DMS153 treated with DMSO at 0.1 percent for 48 hours (cell line): ENCODE measurements around the gene MORC2.
A peak's percentile ranks its signal among the peaks of the same experiment; 100 is the strongest.

Experiments
- DNase-seq: peaks from one replicate; lab custom pipeline; 2025; ENCODE audit not compliant: unreplicated experiment; lab: John Stamatoyannopoulos, UW

Gene MORC2

DNA sequence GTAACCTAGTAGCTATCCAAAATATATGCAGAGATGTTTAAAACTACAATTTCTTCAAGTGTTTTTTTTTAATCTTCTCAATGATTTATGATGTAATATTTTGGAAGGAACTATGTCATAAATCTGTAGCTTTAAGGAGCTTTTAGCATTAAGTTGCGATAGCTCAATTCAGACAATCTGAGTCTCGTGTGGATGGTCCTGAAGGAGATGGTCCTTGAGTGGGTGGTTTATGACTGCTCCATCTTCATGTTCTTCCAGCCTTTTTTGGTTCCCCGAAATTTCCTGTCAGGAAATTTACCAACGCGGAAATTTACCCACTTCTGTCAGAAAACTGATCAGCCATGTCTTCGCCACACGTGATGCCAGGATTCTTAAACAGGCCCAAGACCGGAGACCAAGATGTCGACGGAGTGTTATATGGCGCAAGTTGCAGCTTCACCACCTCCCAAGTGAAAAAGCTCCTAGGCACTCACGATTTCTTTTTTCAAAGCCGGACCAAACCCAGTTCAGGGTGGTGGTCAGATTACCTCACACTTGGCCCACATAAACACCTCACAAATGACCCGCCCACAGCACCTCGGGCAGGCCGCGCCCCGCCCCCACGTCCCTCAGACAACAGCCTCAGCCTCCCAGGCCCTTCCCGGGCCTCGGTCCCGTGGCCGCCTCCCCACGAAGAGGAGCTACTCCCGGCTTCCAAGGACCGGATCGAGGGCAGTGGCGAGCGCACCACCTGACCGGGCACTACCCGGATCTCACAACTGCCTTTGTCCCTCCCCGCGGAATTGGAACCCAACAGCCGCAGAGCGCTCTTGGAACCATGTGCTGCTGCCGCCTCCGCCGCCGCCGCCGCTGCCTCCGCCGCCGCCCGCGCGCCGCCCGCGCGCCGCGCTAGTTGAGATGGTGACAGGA, at the start of gene MORC2:
Gene MORC2, minus strand, starts transcription at position 760 of the 909 bp plus-strand sequence. CDS start 885 bp downstream, outside the sequence.
- DNase-seq, result peak; percentile 66

DNA sequence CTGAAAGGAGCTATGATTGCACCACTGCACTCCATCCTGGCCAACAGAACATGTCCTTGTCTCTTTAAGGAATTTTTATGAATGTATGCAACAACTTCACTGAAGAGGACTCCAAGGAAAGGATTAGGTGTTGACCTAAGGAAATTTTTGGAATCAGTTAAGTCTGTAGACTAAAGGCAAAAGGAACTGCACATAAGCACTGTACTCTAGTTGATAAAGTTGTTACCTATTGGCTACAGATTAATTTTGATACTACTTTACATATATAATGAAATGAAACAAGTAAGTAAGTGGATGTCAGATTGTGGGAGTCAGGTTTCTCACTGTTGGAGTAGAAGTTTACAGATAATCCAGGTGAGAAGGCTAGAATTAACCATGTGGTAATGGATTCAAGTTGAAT, 37.0 kb upstream of the MORC2 start:
- DNase-seq, result no peak

DNA sequence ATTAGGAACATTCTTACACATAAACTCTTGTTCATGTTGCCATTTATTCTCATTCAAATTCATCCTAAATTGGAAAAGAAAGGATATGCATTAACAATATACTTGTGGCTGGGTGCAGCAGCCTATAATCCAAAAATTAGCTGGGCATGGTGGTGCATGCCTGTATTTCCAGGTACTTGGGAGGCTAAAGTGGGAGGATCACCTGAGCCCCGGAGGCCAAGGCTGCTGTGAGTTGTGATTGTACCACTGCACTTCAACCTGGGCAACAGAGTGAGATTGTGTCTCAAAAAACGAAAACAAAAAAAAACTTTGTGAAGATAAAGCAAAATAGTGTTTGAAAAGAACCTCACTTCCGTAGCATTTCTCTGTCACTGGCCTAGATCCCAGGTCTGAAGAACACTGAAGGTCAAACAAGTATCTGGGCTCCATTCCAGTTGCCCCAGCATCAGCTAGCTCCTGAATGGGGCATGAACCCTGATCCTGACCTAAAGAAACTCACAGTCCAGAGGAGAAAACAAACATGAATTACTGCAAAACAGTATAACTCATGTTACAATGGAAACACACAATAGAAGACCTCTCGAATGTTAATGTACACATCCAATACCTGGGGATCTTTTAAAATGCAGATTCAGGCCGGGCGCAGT, 32.7 kb upstream of the MORC2 start:
- no peak for DNase-seq

DNA sequence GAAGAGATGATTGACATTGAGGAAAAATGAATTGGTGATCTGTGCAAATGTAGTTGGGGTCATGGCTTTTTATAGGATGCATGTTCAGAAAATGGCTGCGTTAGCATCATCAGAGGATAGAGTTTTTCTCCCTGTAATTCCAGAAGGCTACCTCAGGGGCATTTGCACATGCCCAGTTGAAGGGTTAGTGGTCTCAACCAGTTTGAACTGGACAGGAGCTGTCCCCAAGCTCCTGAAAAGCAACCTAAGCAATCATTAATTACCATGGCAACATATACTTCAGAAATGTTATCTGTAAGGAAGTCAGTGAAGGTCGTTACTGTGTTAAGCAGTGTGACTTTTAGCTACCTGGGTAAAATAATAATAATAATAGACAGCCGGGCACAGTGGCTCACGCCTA, 29.8 kb upstream of the MORC2 start:
- no peak for DNase-seq

DNA sequence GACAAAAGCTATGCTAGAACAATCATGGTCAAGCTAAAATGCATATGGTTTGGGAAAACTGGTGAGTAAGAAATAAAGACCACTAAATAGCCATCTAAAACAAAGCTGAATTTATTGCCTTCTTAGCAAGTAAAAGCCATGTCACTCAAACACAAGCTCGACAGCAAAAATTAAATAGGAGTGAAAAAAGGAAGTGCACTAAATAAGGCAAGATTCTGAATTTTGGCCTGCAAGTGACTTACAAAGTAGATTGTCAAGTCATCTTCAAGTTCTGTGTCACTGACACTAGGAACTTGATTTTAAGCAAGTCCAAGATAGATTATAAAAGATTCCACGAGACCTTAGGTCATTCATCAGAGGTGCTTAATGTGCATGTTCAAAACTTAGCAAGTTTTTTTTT, 27.9 kb upstream of the MORC2 start:
- no peak for DNase-seq

DNA sequence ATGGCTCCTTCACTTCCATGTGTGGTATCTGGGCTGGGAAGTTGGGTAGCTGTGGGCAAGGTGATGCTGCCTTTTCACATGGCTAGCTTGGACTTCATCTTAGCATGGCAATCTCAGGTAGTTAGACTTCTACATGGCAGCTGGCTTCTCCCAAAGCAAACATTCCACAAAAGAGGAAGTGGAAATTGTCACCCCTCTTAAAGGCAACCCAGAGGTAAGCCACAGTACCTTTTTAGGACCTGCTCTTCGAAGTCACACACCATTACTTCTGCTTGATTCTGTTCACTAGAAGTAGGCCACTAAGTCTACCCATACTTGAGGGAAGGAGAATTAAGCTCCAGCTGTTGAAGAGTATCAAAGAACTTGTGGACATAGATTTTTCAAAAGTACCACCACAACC, 26.4 kb upstream of the MORC2 start:
- DNase-seq, result no peak

DNA sequence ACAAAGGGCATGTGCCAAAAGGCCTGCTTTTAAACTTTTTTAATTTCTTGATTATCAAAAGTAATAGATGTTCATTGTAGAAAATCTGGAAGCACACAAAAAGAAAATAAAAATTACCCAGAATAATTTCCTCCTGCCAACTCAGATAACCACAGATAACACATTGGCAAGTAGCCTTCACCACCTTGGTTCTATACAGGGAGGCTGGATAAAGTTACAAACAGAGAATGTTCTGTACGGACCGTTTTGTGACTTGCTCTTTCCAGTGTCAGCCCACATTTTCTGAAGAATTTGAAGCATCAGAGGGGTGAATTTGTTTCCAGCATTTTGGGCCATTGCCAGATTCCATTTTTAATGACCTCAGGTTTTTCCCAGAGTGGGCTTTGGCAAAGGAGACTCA, 24.0 kb upstream of the MORC2 start:
- DNase-seq, result no peak

DNA sequence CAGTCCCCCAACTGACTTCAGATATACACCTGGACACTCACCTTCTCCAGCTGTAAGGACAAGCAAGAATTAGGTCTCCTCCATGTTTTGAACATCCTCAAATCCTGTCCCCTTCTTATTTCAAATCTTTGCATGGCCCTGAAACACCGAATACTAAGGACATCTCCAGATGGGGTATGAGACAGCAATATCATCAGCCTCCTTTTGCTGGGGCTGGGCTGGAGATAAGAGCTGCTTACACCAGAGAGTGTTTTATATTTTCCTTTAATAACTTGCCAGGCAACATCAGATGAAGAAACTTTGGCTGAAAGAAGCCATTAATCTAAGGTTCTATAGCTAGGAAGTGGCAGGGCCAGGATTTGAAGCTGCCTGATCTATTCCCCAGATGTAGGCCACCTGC, 22.1 kb upstream of the MORC2 start:
- DNase-seq, result no peak

DNA sequence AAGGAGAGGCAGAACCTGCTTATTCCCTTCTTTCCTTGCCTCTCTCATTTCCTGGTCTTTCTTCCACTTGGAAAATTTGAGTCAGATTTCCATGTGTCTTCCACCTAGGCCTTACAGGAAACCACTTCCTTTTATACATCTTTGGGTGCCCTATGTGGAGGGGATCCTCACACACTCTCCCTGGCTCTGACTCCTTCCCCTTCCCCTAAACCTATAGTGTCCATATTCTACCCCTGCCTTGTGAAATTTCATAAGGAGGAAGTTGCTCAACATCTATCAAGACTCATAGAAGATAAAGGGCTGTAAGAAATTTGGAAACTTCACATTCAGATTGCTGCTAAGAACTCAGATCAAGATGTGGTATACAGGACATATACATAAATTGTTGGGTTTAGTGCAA, 20.9 kb upstream of the MORC2 start:
- DNase-seq, result no peak

DNA sequence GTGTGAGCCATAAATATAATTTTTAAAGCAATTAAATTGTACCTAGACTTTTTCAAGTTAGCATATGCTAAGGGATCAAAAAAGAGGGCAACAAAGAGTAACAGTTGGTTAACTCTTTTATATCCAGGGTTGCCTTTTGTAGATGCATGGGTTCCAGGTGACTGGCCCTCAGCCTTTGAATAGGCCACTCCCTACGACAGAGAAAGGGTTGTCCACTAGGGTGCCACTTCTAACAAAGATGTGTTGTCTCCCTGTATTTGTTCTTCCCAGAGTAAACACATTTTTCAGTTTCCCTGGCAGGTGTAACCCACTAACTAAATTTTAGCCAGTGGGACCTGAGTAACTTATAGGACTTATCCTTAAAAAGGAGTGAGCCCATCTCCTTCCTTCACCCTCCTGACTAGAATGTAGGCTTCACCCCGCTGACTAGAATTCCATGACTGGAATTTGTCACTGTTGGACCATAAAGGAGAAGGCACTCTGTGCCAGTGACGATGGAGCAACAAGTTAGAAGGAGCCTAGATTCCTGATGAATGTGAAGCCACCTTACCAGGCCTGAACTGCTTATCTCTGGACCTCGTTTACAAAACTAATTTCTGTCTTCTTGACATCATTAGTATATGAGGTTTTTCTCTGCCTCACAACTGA, 17.1 kb upstream of the MORC2 start:
- no peak for DNase-seq

DNA sequence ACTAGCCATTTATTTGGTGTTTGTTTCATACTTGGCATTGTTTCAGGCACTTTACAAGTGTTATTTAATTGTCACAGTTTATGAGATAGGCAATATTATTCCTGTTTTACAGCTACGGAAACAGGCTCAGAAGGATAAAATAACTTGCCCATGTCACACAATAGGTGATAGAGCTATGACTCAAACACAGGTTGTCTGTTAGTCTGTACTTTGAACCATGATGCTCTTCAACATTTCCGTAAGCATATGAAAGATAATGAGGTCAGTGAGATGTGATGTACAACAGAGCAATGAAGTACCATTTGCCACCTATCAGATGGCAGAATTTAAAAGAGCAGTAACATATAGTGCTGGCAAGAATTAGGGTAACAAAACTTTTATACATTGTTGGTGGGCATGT, 15.7 kb upstream of the MORC2 start:
- no peak for DNase-seq

DNA sequence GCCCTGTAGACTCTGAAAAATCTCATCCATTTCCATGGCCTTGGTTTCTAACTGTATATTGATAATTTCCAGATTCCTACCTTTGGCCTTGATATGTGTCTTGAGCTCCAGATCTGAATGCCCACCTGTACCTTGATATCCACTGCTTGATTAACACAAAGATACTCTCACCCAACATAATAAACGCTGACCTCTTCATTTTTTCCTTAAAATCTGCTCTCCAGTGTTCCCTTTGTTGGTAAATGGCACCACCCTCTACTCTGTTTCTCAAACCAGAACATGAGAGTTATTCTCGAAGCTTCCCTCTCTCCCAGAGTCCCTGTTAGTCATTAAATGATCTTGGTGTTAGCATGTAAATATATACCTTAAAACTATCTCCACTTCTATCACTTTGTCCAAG, 13.9 kb upstream of the MORC2 start:
- no peak for DNase-seq

DNA sequence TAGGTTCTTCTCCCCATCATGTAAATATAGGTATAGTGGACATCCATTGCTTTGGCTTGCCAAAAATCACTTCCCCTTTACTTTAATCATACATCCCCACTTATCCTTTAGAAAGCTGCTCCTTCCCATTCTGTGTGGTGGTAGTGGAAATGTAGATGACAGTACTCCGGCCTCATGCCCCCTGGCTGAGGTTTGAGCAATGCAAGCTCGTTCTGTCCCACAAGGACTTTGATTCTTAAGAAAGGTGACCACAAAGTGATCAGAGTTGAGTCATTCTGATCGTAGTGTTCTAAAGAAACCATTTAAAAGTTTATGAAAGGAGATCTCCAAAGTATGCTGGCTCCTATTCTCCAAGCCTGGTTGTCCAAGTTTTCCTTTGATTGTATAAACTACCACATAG, 11.4 kb upstream of the MORC2 start:
- DNase-seq, result no peak

DNA sequence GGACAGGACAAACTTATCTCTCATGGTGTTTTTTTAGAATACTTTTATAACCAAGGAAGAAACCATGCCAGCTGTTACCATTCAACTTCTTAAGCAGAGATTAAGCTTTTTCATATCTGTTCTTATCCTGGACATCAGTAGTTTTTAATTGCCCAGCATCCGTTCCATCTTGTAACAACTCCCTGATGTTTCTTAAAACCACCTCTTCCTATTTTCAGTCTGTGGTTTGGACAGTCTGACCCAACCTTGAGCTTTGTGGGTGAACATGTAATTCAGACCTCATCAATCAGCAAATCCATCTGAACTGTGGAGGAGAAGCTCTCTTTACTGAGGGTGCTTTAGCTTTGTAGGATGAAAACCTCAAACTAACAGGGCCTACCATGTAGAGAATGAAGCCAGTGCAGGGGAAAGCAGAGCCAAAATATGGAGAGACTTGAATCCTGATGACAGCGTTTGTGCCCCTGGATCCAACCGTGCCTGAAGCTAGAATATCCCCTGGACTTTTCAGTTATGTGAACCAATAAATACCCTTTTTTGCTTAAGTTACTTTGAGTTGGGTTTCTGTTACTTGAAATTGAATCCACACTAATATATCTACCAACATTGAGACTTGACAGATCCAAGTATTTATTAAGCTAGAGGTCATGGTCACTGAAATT, 9.9 kb upstream of the MORC2 start:
- no peak for DNase-seq

DNA sequence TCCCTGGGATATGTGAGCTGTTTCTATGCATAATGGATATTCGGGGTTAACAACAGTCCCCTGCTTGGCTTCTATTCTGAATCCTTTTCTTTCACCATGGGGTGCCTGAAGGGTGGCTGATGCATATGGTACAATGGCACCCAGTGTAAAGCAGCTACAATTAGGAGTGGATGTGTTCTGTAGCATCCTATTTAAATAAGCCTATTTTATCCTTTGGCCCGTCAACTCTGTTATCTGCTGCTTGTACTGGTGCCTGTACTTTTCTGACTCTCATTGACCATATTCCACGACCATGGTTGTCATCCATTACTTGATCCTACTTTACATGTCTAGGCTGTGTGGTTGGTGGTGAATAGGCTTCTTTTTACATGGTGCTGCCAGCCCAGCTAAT, 1.8 kb upstream of the MORC2 start:
- DNase-seq, result no peak

DNA sequence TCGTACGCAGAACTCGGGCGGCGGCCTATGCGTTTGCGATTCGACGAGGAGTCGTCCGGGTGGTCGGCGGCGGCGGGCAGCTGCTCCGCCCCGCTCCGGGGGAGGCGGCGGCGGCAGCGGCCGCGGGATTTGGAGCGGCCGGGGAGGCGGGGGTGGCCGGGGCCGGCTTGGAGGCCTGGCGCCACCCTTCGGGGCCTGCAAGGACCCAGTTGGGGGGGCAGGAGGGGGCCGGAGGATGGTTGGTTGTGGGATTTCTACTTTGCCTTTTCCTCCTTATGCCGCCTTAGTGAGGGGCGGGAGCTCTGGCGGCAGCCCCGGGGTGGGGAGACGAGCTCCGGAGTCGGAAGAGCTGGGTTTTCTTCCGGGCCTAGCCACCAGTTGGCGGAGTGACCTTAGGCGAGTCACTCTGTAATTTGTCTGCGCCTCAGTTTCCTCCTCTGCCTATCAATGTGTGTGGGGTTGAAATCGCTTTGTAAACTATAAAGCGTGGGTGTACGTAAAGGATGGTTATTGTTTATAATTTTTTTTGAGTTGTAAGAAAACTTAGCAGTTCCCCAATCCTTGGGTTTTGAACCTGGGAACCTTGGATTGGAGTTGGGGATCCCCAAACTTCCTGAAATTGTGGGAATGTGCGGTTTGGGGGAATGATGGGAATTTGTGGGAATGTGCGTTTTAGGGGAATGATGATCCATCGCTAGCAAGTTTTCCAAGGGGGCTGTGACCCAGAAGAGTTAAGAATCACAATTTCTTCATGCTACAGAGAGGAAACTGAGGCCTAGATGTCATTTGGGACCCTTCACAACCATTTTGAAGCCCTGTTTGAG, 1.2 kb upstream of the MORC2 start:
- DNase-seq, result no peak

DNA sequence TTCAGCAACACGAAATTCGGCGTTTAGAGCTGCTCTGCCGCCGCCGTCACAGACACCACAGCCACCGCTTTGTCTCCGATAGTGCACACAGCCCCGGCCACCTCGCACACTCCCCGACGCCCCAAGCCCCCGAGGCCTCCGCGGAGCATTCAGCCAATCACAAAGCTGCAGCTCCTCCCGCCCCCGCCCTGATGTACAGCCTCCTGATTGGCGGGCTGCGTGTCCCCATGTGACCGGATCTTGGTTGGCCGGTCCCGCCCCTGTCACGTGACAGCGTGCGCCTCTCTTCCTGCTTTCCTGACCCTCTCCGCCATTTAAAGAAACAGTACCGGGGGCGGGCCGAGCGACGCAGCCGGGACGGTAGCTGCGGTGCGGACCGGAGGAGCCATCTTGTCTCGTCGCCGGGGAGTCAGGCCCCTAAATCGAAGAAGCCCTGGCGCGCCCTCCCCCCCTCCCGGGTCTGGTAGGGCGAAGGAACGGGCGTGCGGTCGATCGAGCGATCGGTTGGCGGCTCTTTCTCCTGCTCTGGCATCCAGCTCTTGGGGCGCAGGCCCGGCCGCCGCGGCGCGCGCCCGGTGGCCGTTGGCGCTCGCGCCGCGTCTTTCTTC, 454 bp upstream of the MORC2 start, which contains the start of gene TUG1:
Gene TUG1, plus strand, starts transcription at position 342 of the 608 bp plus-strand sequence.
- peak; percentile 87 for DNase-seq

DNA sequence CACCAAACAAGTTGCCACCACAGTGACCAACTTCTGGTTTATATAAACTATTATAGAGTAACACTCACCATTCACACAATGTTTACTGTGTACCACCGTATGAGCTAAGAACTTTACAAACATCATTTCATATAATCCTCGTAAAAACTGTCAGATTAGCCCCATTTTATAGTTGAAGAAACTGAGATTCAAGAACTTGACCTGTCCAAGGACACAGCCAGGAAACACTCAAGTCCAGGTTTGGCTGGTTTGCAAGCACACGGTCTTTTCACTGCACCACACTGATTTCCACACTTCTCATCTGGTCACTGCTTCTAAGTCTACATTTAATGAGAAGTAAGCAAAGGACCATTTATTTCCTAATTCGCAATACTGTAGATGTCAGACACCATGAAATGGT, 3.7 kb downstream of the MORC2 start:
- DNase-seq, result no peak

DNA sequence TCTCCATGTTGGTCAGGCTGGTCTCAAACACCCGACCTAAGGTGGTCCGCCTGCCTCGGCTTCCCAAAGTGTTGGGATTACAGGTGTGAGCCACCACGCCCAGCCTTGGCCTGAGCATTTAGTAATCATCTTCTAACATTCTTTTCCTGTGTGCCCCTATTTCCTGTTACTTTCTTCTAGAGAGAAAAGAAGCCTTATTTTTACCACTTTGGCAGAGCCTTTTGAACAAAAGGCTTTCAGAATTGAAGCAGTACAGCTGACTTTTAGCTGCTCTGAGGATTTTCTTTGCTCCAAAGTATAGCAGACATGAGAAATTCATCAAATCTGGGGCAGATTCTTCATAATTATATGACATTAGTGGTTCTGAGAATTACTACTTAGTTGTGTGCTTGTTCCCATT, 13.4 kb downstream of the MORC2 start:
- DNase-seq, result no peak

DNA sequence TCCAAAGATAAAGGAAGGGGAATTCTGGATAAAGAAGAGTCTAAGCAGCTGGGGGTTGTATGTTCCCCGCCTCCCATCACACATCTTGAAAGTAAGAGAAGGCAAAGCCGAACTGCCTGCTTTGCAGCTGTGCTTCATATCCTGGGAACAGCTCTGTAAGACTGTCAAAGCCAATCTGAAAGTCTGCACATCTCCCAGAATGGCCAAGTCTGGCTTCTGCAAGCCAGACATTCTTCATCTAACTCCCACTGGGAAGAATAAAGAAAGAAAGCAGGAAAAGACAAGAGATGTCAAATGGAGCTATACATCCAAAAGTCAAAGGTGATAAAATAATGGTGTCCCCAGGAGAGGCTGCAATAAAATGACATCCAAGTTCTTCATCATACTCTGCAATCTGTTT, 15.4 kb downstream of the MORC2 start:
- DNase-seq, result no peak
